Spleen (tissue), 7 donors: ENCODE measurements around the gene ANKRD11.

Experiments used
- POLR2A ChIP-seq, 3 donors: fragments of 450-650 bp; IDR thresholded peaks; one replicate each; pipeline ENCODE4 v1.5.1; 2017; ENCODE audit warnings: antibody characterized with exemption in 3 of 3, mild to moderate bottlenecking in 1 of 3
- POLR2AphosphoS5 ChIP-seq, 3 donors: sonication (generic); formaldehyde crosslinking; IDR thresholded peaks; one replicate each; pipeline ENCODE4 v1.5.1; 2017; ENCODE audit warnings: antibody characterized with exemption in 3 of 3
- TF ChIP-seq, protein P1 (sequence below), 11 experiments: fragments of 200-600 bp in 7 of 11; fragments of 450-650 bp in 4 of 11; sonication (generic) in 4 of 11; IDR thresholded peaks in 8 of 11; conservative IDR thresholded peaks in 3 of 11; 1 replicate in 7 of 11; 2 replicates in 4 of 11; pipeline versions ENCODE4 v1.4.0 to v1.8.0; 2016 to 2021; ENCODE audit warnings: antibody characterized with exemption in 11 of 11, inconsistent platforms in 4 of 11, mild to moderate bottlenecking in 1 of 11
- donor health status: DM: no; HTN: no; CAD: no; lungs with moderate emphysema.
- donor health status: DM: no; HTN: no; CAD: no.
- donor health status: DM: no; HTN: no; CAD: no.

- TF ChIP-seq, protein P1, sequence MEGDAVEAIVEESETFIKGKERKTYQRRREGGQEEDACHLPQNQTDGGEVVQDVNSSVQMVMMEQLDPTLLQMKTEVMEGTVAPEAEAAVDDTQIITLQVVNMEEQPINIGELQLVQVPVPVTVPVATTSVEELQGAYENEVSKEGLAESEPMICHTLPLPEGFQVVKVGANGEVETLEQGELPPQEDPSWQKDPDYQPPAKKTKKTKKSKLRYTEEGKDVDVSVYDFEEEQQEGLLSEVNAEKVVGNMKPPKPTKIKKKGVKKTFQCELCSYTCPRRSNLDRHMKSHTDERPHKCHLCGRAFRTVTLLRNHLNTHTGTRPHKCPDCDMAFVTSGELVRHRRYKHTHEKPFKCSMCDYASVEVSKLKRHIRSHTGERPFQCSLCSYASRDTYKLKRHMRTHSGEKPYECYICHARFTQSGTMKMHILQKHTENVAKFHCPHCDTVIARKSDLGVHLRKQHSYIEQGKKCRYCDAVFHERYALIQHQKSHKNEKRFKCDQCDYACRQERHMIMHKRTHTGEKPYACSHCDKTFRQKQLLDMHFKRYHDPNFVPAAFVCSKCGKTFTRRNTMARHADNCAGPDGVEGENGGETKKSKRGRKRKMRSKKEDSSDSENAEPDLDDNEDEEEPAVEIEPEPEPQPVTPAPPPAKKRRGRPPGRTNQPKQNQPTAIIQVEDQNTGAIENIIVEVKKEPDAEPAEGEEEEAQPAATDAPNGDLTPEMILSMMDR (IDR thresholded peaks at IDR 0.05 in 8 of 11, conservative IDR thresholded peaks at IDR 0.05 in 3 of 11): no peak
- TF ChIP-seq POLR2A (IDR thresholded peaks at IDR 0.05) (no peak), POLR2AphosphoS5 (IDR thresholded peaks at IDR 0.05) (no peak)
Measured at GRCh38 chr16:89323120-89323960, 167.0 kb downstream of the ANKRD11 start.
